ENCODE measurements around the gene RSPO1.
A peak's percentile ranks its signal among the peaks of the same experiment; 100 is the strongest.

Gene RSPO1

DNA sequence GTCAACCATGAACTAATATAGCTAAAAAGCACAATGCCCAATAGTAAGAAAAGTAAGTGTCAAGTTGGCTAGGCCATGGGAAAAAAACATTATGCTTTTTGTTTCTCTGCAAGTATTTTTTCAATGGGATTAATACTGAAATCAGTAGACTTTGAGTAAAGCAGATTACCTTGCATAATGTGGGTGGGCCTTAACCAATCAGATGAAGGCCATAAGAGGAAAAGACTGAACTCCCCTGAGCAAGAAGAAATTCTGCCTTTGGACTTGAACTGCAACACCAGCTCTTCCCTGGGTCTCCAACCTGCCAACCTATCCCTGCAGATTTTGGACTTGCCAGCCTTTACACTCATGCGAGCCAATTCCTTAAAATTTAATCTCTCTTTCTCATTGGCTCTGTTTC, 6.4 kb upstream of the RSPO1 start:
- Histone ChIP-seq H3K9ac (ENCODE audit: low read depth, low read length, poor library complexity) (no peak overlapping the region), H3K4me3 (ENCODE audit: low read length in 2 of 2) (no peak overlapping the region), H3K36me3 (replicated peaks in 1 of 2; ENCODE audit: control insufficient read depth in 2 of 2, insufficient read depth in 2 of 2, low read length in 2 of 2) (no peaks in the 10 kb centered on the region), H4K8ac (ENCODE audit: low read depth, low read length) (no peak overlapping the region), H4K91ac (ENCODE audit: low read depth, low read length, poor library complexity) (no peak overlapping the region), H3K4me2 (ENCODE audit: insufficient read depth, low read length, poor library complexity, severe bottlenecking) (no peak overlapping the region), H2BK120ac (ENCODE audit: low read depth, low read length) (no peak overlapping the region), H3K27me3 (ENCODE audit: control insufficient read depth in 3 of 3, insufficient read depth in 3 of 3, low read depth in 1 of 3, low read length in 3 of 3) (peaks cover 0 to 82% (median 0%) of the 10 kb centered on the region in 3 experiments), H3K23ac (ENCODE audit: low read depth, low read length, poor library complexity) (no peak overlapping the region), H2BK15ac (ENCODE audit: low read length) (no peak overlapping the region), H3K14ac (ENCODE audit: low read length) (no peak overlapping the region), H3K4ac (ENCODE audit: low read length) (no peak overlapping the region), H2AK5ac (ENCODE audit: low read depth, low read length) (no peak overlapping the region), H2BK12ac (ENCODE audit: low read length) (no peak overlapping the region), H2AFZ (ENCODE audit: low read length) (no peak overlapping the region), H3K79me1 (ENCODE audit: low read depth, low read length) (no peaks in the 10 kb centered on the region), H3K9me3 (replicated peaks in 1 of 2; ENCODE audit: control insufficient read depth in 2 of 2, insufficient read depth in 1 of 2, low read depth in 1 of 2, low read length in 2 of 2) (peaks cover 2 to 4% of the 10 kb centered on the region in 2 donors), H2BK5ac (ENCODE audit: low read length) (no peak overlapping the region), H3K4me1 (ENCODE audit: control insufficient read depth in 2 of 2, insufficient read depth in 1 of 2, low read depth in 1 of 2, low read length in 2 of 2) (peaks cover 0 to 2% of the 10 kb centered on the region in 2 donors), H3K27ac (replicated peaks; ENCODE audit: low read length) (no peak overlapping the region), H3K18ac (ENCODE audit: low read length) (no peak overlapping the region)
- DNase-seq (ENCODE audit: low spot score): no peak
- WGBS, 2 donors (ENCODE audit: extremely low coverage in 2 of 2, insufficient read length in 2 of 2, insufficient replicate concordance in 1 of 2): no CpG with 5 or more reads among the region's 1 CpG

DNA sequence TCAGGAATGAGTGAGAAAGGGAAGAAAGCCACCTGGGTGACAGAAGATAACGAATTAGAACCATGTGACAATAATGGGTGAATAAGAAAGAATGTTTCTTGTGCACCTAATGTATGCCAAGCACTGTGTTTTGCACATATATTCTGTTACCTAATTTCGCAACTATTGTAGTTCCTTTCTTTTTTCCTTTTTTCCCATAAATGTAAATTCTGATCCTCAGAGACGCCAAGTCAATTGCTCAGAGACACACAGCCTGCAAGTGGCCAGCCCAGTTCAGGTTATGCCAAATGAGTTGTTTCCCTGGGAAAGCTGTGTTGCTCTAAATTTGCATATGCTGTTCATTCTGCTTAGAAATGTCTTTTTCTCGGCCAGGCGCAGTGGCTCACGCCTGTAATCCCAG, 1.7 kb upstream of the RSPO1 start:
- Histone ChIP-seq H3K4me2 (ENCODE audit: insufficient read depth, low read length, poor library complexity, severe bottlenecking) (no peak overlapping the region), H3K4ac (ENCODE audit: low read length) (no peak overlapping the region), H3K36me3 (replicated peaks in 1 of 2; ENCODE audit: control insufficient read depth in 2 of 2, insufficient read depth in 2 of 2, low read length in 2 of 2) (no peaks in the 10 kb centered on the region), H3K18ac (ENCODE audit: low read length) (no peak overlapping the region), H4K8ac (ENCODE audit: low read depth, low read length) (no peak overlapping the region), H2BK12ac (ENCODE audit: low read length) (no peak overlapping the region), H2BK120ac (ENCODE audit: low read depth, low read length) (no peak overlapping the region), H2AFZ (ENCODE audit: low read length) (no peak overlapping the region), H3K4me3 (ENCODE audit: low read length in 2 of 2) (no peak overlapping the region), H2AK5ac (ENCODE audit: low read depth, low read length) (no peak overlapping the region), H4K91ac (ENCODE audit: low read depth, low read length, poor library complexity) (no peak overlapping the region), H2BK5ac (ENCODE audit: low read length) (no peak overlapping the region), H3K4me1 (ENCODE audit: control insufficient read depth in 2 of 2, insufficient read depth in 1 of 2, low read depth in 1 of 2, low read length in 2 of 2) (peaks cover 2 to 15% of the 10 kb centered on the region in 2 donors), H3K9ac (ENCODE audit: low read depth, low read length, poor library complexity) (no peak overlapping the region), H3K23ac (ENCODE audit: low read depth, low read length, poor library complexity) (no peak overlapping the region), H2BK15ac (ENCODE audit: low read length) (no peak overlapping the region), H3K27me3 (ENCODE audit: control insufficient read depth in 3 of 3, insufficient read depth in 3 of 3, low read depth in 1 of 3, low read length in 3 of 3) (peaks cover 15 to 95% (median 43%) of the 10 kb centered on the region in 3 experiments), H3K9me3 (replicated peaks in 1 of 2; ENCODE audit: control insufficient read depth in 2 of 2, insufficient read depth in 1 of 2, low read depth in 1 of 2, low read length in 2 of 2) (peaks cover 0 to 2% of the 10 kb centered on the region in 2 donors), H3K14ac (ENCODE audit: low read length) (no peak overlapping the region), H3K79me1 (ENCODE audit: low read depth, low read length) (peaks cover 2% of the 10 kb centered on the region), H3K27ac (replicated peaks; ENCODE audit: low read length) (no peak overlapping the region)
- no CpG with 5 or more reads among the region's 6 CpGs for WGBS, 2 donors (ENCODE audit: extremely low coverage in 2 of 2, insufficient read length in 2 of 2, insufficient replicate concordance in 1 of 2)
- DNase-seq (ENCODE audit: low spot score): no peak

DNA sequence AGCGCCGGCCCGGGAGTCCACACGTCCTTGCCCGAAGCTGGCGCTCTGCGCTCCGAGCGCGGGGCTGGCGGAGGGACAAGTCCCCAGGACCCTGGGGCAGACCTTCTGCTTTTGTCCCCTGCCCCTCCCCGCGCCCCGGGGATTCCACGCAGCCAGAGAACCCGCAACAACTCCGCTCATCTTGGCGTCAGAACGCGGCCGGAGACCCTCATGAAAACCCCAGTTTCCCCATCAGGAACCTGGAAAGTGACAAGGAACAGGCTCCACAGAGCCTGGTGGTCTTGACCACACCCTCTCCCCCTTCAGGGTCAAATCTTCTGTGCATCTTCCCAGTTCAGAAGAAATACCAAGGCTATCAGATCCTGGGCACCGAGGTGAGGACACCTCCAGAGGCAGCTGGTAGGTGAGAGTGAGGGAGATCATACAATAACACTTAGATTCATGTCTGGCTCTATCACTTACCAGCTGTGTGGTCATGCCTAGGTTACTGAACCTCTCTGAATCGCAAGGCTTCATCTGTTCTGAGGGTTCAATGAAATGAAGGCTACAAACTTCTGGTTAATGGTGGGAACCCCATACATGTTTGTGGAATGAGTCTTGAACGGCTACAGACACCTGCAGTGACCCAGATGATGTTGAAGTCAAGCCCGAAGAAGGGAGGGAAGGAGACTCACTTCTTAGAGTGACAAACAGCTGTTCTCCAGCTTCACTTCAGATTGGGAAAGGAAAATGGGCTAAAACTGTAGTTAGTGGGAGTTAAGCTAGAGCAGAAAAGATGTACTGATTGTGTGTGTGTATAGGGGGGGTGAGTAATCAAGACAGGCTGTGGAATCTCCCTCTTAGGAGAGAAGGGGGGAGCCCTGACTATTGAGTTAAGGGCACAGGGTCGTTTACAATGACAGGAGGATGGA, 555 bp upstream of the RSPO1 start:
- H3K4me1 ChIP-seq (ENCODE audit: control insufficient read depth in 2 of 2, insufficient read depth in 1 of 2, low read depth in 1 of 2, low read length in 2 of 2): peaks cover 2 to 20% of the 10 kb centered on the region in 2 donors
- H3K36me3 ChIP-seq (replicated peaks in 1 of 2; ENCODE audit: control insufficient read depth in 2 of 2, insufficient read depth in 2 of 2, low read length in 2 of 2): no peaks in the 10 kb centered on the region
- peak overlapping the region; percentile 8 for H3K18ac ChIP-seq (ENCODE audit: low read length)
- H3K14ac ChIP-seq (ENCODE audit: low read length): no peak overlapping the region
- no peak overlapping the region for H3K4ac ChIP-seq (ENCODE audit: low read length)
- H3K9ac ChIP-seq (ENCODE audit: low read depth, low read length, poor library complexity): no peak overlapping the region
- no peak for DNase-seq (ENCODE audit: low spot score)
- no peak overlapping the region for H2BK120ac ChIP-seq (ENCODE audit: low read depth, low read length)
- H2AFZ ChIP-seq (ENCODE audit: low read length): peak overlapping the region; percentile 74
- no peak overlapping the region for H2AK5ac ChIP-seq (ENCODE audit: low read depth, low read length)
- H3K27ac ChIP-seq (replicated peaks; ENCODE audit: low read length): no peak overlapping the region
- H3K4me3 ChIP-seq (ENCODE audit: low read length in 2 of 2): no peak overlapping the region
- H3K27me3 ChIP-seq (ENCODE audit: control insufficient read depth in 3 of 3, insufficient read depth in 3 of 3, low read depth in 1 of 3, low read length in 3 of 3): peaks cover 15 to 95% (median 43%) of the 10 kb centered on the region in 3 experiments
- H2BK12ac ChIP-seq (ENCODE audit: low read length): no peak overlapping the region
- no peak overlapping the region for H4K91ac ChIP-seq (ENCODE audit: low read depth, low read length, poor library complexity)
- H3K4me2 ChIP-seq (ENCODE audit: insufficient read depth, low read length, poor library complexity, severe bottlenecking): peak overlapping the region; percentile 65
- no peak overlapping the region for H2BK15ac ChIP-seq (ENCODE audit: low read length)
- no peak overlapping the region for H4K8ac ChIP-seq (ENCODE audit: low read depth, low read length)
- H3K79me1 ChIP-seq (ENCODE audit: low read depth, low read length): peaks cover 2% of the 10 kb centered on the region
- no peaks in the 10 kb centered on the region for H3K9me3 ChIP-seq (replicated peaks in 1 of 2; ENCODE audit: control insufficient read depth in 2 of 2, insufficient read depth in 1 of 2, low read depth in 1 of 2, low read length in 2 of 2)
- no CpG with 5 or more reads among the region's 26 CpGs for WGBS, 2 donors (ENCODE audit: extremely low coverage in 2 of 2, insufficient read length in 2 of 2, insufficient replicate concordance in 1 of 2)
- no peak overlapping the region for H3K23ac ChIP-seq (ENCODE audit: low read depth, low read length, poor library complexity)
- no peak overlapping the region for H2BK5ac ChIP-seq (ENCODE audit: low read length)

DNA sequence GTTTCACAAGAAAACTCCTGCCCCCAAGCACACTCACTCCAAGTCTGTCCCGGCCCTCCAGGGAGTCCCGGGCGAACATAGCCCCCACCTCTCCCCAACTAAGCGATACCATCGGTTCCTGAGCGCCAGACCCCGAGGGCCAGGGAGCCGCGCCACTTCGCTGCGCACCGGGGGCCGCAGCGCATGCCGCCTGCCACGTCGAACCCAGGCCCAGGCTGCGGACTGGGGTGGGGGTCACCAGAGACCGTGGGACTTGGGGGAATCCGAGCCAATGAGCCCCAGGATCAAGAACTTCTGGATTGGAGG, 801 bp downstream of the RSPO1 start:
- Histone ChIP-seq H2BK5ac (ENCODE audit: low read length) (peak overlapping the region; percentile 45), H3K9ac (ENCODE audit: low read depth, low read length, poor library complexity) (peak overlapping the region; percentile 45), H3K27ac (replicated peaks; ENCODE audit: low read length) (no peak overlapping the region), H4K91ac (ENCODE audit: low read depth, low read length, poor library complexity) (no peak overlapping the region), H3K27me3 (ENCODE audit: control insufficient read depth in 3 of 3, insufficient read depth in 3 of 3, low read depth in 1 of 3, low read length in 3 of 3) (peaks cover 15 to 99% (median 43%) of the 10 kb centered on the region in 3 experiments), H2BK120ac (ENCODE audit: low read depth, low read length) (peak overlapping the region; percentile 24), H3K14ac (ENCODE audit: low read length) (no peak overlapping the region), H3K9me3 (replicated peaks in 1 of 2; ENCODE audit: control insufficient read depth in 2 of 2, insufficient read depth in 1 of 2, low read depth in 1 of 2, low read length in 2 of 2) (no peaks in the 10 kb centered on the region), H2BK12ac (ENCODE audit: low read length) (peak overlapping the region; percentile 96), H2BK15ac (ENCODE audit: low read length) (peak overlapping the region; percentile 74), H3K4me2 (ENCODE audit: insufficient read depth, low read length, poor library complexity, severe bottlenecking) (peak overlapping the region; percentile 65), H2AK5ac (ENCODE audit: low read depth, low read length) (peak overlapping the region; percentile 79), H3K79me1 (ENCODE audit: low read depth, low read length) (peaks cover 2% of the 10 kb centered on the region), H3K18ac (ENCODE audit: low read length) (peak overlapping the region; percentile 89), H3K4ac (ENCODE audit: low read length) (no peak overlapping the region), H3K36me3 (replicated peaks in 1 of 2; ENCODE audit: control insufficient read depth in 2 of 2, insufficient read depth in 2 of 2, low read length in 2 of 2) (no peaks in the 10 kb centered on the region), H4K8ac (ENCODE audit: low read depth, low read length) (no peak overlapping the region), H2AFZ (ENCODE audit: low read length) (peak overlapping the region; percentile 74), H3K4me1 (ENCODE audit: control insufficient read depth in 2 of 2, insufficient read depth in 1 of 2, low read depth in 1 of 2, low read length in 2 of 2) (peaks cover 2 to 32% of the 10 kb centered on the region in 2 donors), H3K4me3 (ENCODE audit: low read length in 2 of 2) (peak overlapping the region in 1 of 2 donors; percentile 78), H3K23ac (ENCODE audit: low read depth, low read length, poor library complexity) (peak overlapping the region; percentile 45)
- DNase-seq (ENCODE audit: low spot score): no peak
- no CpG with 5 or more reads among the region's 20 CpGs for WGBS, 2 donors (ENCODE audit: extremely low coverage in 2 of 2, insufficient read length in 2 of 2, insufficient replicate concordance in 1 of 2)
